Measurements from ENCODE around the gene CHRND. TPM values are rescaled to one million over a fixed set of nuclear protein-coding genes. Genes with fewer than 3 reads are reported as not detected.
A peak's percentile ranks its signal among the peaks of the same experiment; 100 is the strongest.

CHRND gene
- total and polyA plus RNA-seq, 4 donors = not detected

- Histone ChIP-seq H3K27ac (ENCODE audit: low read depth in 1 of 2, low read length in 2 of 2) (peak overlapping the region; percentile 60 to 78), H3K9me3 (ENCODE audit: control insufficient read depth in 4 of 4, low read length in 3 of 4) (no peaks in the 10 kb centered on the region), H3K4me3 (ENCODE audit: low read depth in 1 of 3, low read length in 3 of 3) (no peak overlapping the region), H3K36me3 (ENCODE audit: control insufficient read depth in 4 of 4, insufficient read depth in 3 of 4, low read depth in 1 of 4, low read length in 3 of 4) (peaks cover 0 to 4% (median 1%) of the 10 kb centered on the region in 4 donors), H3K4me1 (ENCODE audit: control insufficient read depth in 4 of 4, insufficient read depth in 4 of 4, low read length in 3 of 4) (peaks cover 13 to 64% (median 54%) of the 10 kb centered on the region in 4 donors), H3K9ac (ENCODE audit: low read depth in 1 of 2, low read length in 2 of 2) (peak overlapping the region in 1 of 2 donors; percentile 25), H3K27me3 (ENCODE audit: control insufficient read depth in 4 of 4, insufficient read depth in 4 of 4, low read length in 3 of 4) (no peaks in the 10 kb centered on the region)
- WGBS = 31% methylated on average over 5 of the region's 5 CpGs
- DNase-seq (ENCODE audit: low spot score) = no peak
- TF ChIP-seq ZBTB33 (IDR thresholded peaks at IDR 0.05) (peak; percentile 83), FOXA2 (IDR thresholded peaks at IDR 0.05) (peak; percentile 54), EGR1 (IDR thresholded peaks at IDR 0.05; ENCODE audit: low read depth in 2 of 2) (no peak), GABPA (IDR thresholded peaks at IDR 0.05 in 1 of 2, conservative IDR thresholded peaks at IDR 0.05 in 1 of 2) (peak in 1 of 2 donors; percentile 37), REST (IDR thresholded peaks at IDR 0.05) (peak; percentile 88), HNF4G (IDR thresholded peaks at IDR 0.05) (peak; percentile 39), CTCF (IDR thresholded peaks at IDR 0.05; ENCODE audit: low read depth, low read length, missing input control) (no peak), JUND (IDR thresholded peaks at IDR 0.05) (peak in 1 of 2 donors; percentile 66), RAD21 (IDR thresholded peaks at IDR 0.05) (peak; percentile 20 to 31), HNF4A (conservative IDR thresholded peaks at IDR 0.05) (peak; percentile 90 to 94), RXRA (IDR thresholded peaks at IDR 0.05) (peak; percentile 62 to 83), YY1 (IDR thresholded peaks at IDR 0.05) (peak; percentile 93), FOXA1 (IDR thresholded peaks at IDR 0.05) (peak; percentile 56), SP1 (IDR thresholded peaks at IDR 0.05) (peak; percentile 93), MAX (IDR thresholded peaks at IDR 0.05) (peak; percentile 58), NR2F2 (IDR thresholded peaks at IDR 0.05) (no peak), TAF1 (conservative IDR thresholded peaks at IDR 0.05) (peak; percentile 61)
- TF ChIP-seq, protein P1, sequence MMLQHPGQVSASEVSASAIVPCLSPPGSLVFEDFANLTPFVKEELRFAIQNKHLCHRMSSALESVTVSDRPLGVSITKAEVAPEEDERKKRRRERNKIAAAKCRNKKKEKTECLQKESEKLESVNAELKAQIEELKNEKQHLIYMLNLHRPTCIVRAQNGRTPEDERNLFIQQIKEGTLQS (IDR thresholded peaks at IDR 0.05) = no peak
These were observed 48.9 kb downstream of the CHRND start for GRCh38 chr2:232574674-232575403.

All from liver (tissue), 9 donors.